K562 (cell line): Measurements from ENCODE around the gene SLC2A10. TPM values are rescaled to one million over a fixed set of nuclear protein-coding genes. Genes with fewer than 3 reads are reported as not detected.

ENCODE experiments used
- ARID1B ChIP-seq: fragments of 450-650 bp; IDR thresholded peaks from 2 replicates; pipeline ENCODE4 v1.6.1; 2016; ENCODE audit warnings: antibody characterized with exemption, mild to moderate bottlenecking, inconsistent platforms
- BRCA1 ChIP-seq, 2 experiments: fragments of 450-650 bp in 1 of 2; sonication (generic) in 1 of 2; formaldehyde crosslinking in 1 of 2; IDR thresholded peaks; 2 replicates each; pipeline versions ENCODE4 v1.5.0 to v1.6.1; 2017 to 2020; ENCODE audit warnings: mild to moderate bottlenecking in 1 of 2, missing genetic modification reagents in 1 of 2
- CHD4 ChIP-seq: fragments of 200-600 bp; sonication (generic); IDR thresholded peaks from 3 replicates; pipeline ENCODE4 v1.6.1; 2012; ENCODE audit warnings: low read depth, mild to moderate bottlenecking, mixed read lengths, low read length, inconsistent platforms; ENCODE audit not compliant: insufficient read depth, insufficient replicate concordance, poor library complexity, severe bottlenecking
- GTF2A2 ChIP-seq: IDR thresholded peaks from 2 replicates; pipeline ENCODE4 v1.6.1; 2016; ENCODE audit warnings: mild to moderate bottlenecking, missing genetic modification characterization, missing compliant biosample characterization
- KDM1A ChIP-seq, 2 experiments: fragments of 450-650 bp; IDR thresholded peaks; 2 replicates each; pipeline ENCODE4 v1.6.1; 2016; ENCODE audit warnings: mild to moderate bottlenecking in 2 of 2
- MNT ChIP-seq, 2 experiments: fragments of 450-650 bp; conservative IDR thresholded peaks; 2 replicates each; pipeline ENCODE4 v1.6.1; 2017; ENCODE audit warnings: mild to moderate bottlenecking in 2 of 2, moderate library complexity in 2 of 2
- MTA2 ChIP-seq: fragments of 450-650 bp; IDR thresholded peaks from 2 replicates; pipeline ENCODE4 v1.6.1; 2016; ENCODE audit warnings: low read depth
- MXI1 ChIP-seq: IDR thresholded peaks from 2 replicates; pipeline ENCODE4 v1.6.1; 2011; ENCODE audit warnings: low read depth, mild to moderate bottlenecking, improper control_type of control experiment, low read length
- TAF1 ChIP-seq: IDR thresholded peaks from 2 replicates; pipeline ENCODE4 v1.6.1; 2011; ENCODE audit warnings: mild to moderate bottlenecking, low read length, moderate library complexity; ENCODE audit not compliant: insufficient read depth, control insufficient read depth, severe bottlenecking; ENCODE audit errors: extremely low read depth
- TBL1XR1 ChIP-seq, 2 experiments: IDR thresholded peaks; 2 replicates each; pipeline ENCODE4 v1.6.1; 2012; ENCODE audit warnings: improper control_type of control experiment in 2 of 2, low read length in 2 of 2, mild to moderate bottlenecking in 1 of 2
- THRA ChIP-seq: fragments of 450-650 bp; IDR thresholded peaks from 2 replicates; pipeline ENCODE4 v1.6.1; 2017; ENCODE audit warnings: mild to moderate bottlenecking, moderate library complexity
- ZNF277 ChIP-seq: fragments of 250-450 bp; sonication (Bioruptor Pico); IDR thresholded peaks from 2 replicates; pipeline ENCODE4 v1.8.0; 2022; ENCODE audit warnings: inconsistent platforms, mild to moderate bottlenecking, moderate library complexity, borderline replicate concordance
- ZNF316 ChIP-seq: fragments of 450-650 bp; IDR thresholded peaks from 2 replicates; pipeline ENCODE4 v1.6.1; 2016
- ZNF511 ChIP-seq: sonication (generic); formaldehyde crosslinking; IDR thresholded peaks from 2 replicates; pipeline ENCODE4 v1.8.0; 2022; ENCODE audit warnings: mild to moderate bottlenecking, missing genetic modification reagents
- ZNF589 ChIP-seq: fragments of 200-800 bp; sonication (Bioruptor generic); IDR thresholded peaks from 2 replicates; pipeline ENCODE4 v1.6.1; 2016; ENCODE audit warnings: low read depth, missing genetic modification characterization, missing compliant biosample characterization
- ZNF655 ChIP-seq: fragments of 250-450 bp; sonication (Bioruptor Pico); IDR thresholded peaks from 2 replicates; pipeline ENCODE4 v1.5.0; 2021
- ZNF780A ChIP-seq: fragments of 250-450 bp; sonication (Bioruptor Pico); IDR thresholded peaks from 2 replicates; pipeline ENCODE4 v1.5.0; 2021; ENCODE audit warnings: mild to moderate bottlenecking
- polyA plus RNA-seq, 8 experiments: library from polyadenylated mRNA; depleted of rRNA in 4 of 8; stranded (reverse) in 5 of 8; unstranded in 3 of 8; fragments of >200 nt; fragmentation: Nextera tagmentation in 2 of 8; fragmentation: Illumina TruSeq in 1 of 8; extraction: Ambion mirVana in 2 of 8; extraction: Trizol in 1 of 8; gene quantifications; 2 replicates each; pipeline versions ENCODE4 v1.2.1 to v1.2.3, GENCODE V29; 2011 to 2014; ENCODE audit warnings: inconsistent platforms in 1 of 8, missing spikeins in 1 of 8
- total RNA-seq, 7 experiments: library from RNA; depleted of rRNA in 6 of 7; stranded (reverse); fragments of >200 nt in 6 of 7; fragmentation: Illumina TruSeq in 2 of 7; extraction: Trizol in 2 of 7; gene quantifications; 2 replicates each; pipeline versions ENCODE4 v1.2.1 to v1.2.3, GENCODE V29; 2011 to 2021; ENCODE audit warnings: low replicate concordance in 1 of 7

The SLC2A10 gene
- total and polyA plus RNA-seq, 9 of the 15 experiments (the other 6 are each of a cell fraction or from before 2014, with no cell fraction given) = 0.01 to 1.8 (median 0.10) TPM

GRCh38 chr20:46683939-46684750 lies 25.3 kb upstream of the SLC2A10 start (continued):
- TF ChIP-seq MNT (conservative IDR thresholded peaks at IDR 0.05) = peak; percentile 97 to 98
- peak; percentile 50 for TF ChIP-seq TAF1
- peak; percentile 65; the same call in 1 of the 2 replicates for TF ChIP-seq GTF2A2
- no peak for TF ChIP-seq ZNF780A
- TF ChIP-seq ARID1B = no peak
- TF ChIP-seq ZNF589 (CRISPR knock-in tag) = peak; percentile 18; the same call in 1 of the 2 replicates
- no peak for TF ChIP-seq ZNF511 (CRISPR knock-in tag)
- no peak for TF ChIP-seq MTA2
- TF ChIP-seq KDM1A (IDR thresholded peaks at IDR 0.05) = peak; percentile 53 to 68; a peak in 3 of 4 replicates
- TF ChIP-seq ZNF655 = no peak
- no peak for TF ChIP-seq CHD4
- TF ChIP-seq BRCA1 (IDR thresholded peaks at IDR 0.05) = no peak
- TF ChIP-seq BRCA1 (CRISPR knock-in tag; IDR thresholded peaks at IDR 0.05) = no peak
- TF ChIP-seq ZNF316 = no peak
- TF ChIP-seq THRA = no peak
- peak; percentile 96 for TF ChIP-seq MXI1
- no peak for TF ChIP-seq ZNF277 (CRISPR knock-in tag)
- no peak for TF ChIP-seq TBL1XR1 (IDR thresholded peaks at IDR 0.05; ENCODE audit: low read length in 2 of 2)
